GM19372 (cell line): Measurements from ENCODE around the gene CTXN3.

ENCODE experiments used
- ATAC-seq: cut with Tn5 transposase; IDR thresholded peaks from one replicate; pipeline ENCODE4 v1.9.1; 2021; ENCODE audit warnings: mild to moderate bottlenecking, low read depth, moderate library complexity; ENCODE audit not compliant: unreplicated experiment

CTXN3 gene

GRCh38 chr5:127696683-127697082 lies 47.8 kb downstream of the CTXN3 start:
- no peak for ATAC-seq

GRCh38 chr5:127697894-127698600 lies 49.2 kb downstream of the CTXN3 start:
- ATAC-seq = no peak

- ATAC-seq = no peak
Measured at GRCh38 chr5:127699416-127699815, 50.5 kb downstream of the CTXN3 start.

GRCh38 chr5:127700237-127700766 lies 51.4 kb downstream of the CTXN3 start:
- ATAC-seq = no peak

- no peak for ATAC-seq
Measured at GRCh38 chr5:127702434-127702833, 53.6 kb downstream of the CTXN3 start.

GRCh38 chr5:127702926-127703561 lies 54.2 kb downstream of the CTXN3 start, which contains the start of gene CCDC192:
Gene CCDC192 (plus strand): TSS chr5:127703391. CDS start chr5:127703446, 55 bp downstream.
- no peak for ATAC-seq

GRCh38 chr5:127705120-127705892 lies 56.4 kb downstream of the CTXN3 start:
- no peak for ATAC-seq

- no peak for ATAC-seq
Measured at GRCh38 chr5:127706691-127707090, 57.8 kb downstream of the CTXN3 start.

GRCh38 chr5:127707209-127707608 lies 58.3 kb downstream of the CTXN3 start:
- no peak for ATAC-seq
